Neural crest cell (in vitro differentiated cells): ENCODE data around the gene PMFBP1. TPM values are rescaled to one million over a fixed set of nuclear protein-coding genes. Genes with fewer than 3 reads are reported as not detected.

ENCODE experiments used
- DNase-seq: peaks from one replicate; pipeline ENCODE4 v3.0.0; 2021; ENCODE audit warnings: low read depth, mixed read lengths, low spot score
- H3K27ac Mint-ChIP-seq: one replicate; pipeline ENCODE4 v1.8.0; 2021; ENCODE audit warnings: mild to moderate bottlenecking, mixed read lengths; ENCODE audit not compliant: unreplicated experiment
- H3K27me3 Mint-ChIP-seq: 2 replicates; pipeline ENCODE4 v1.8.0; 2021; ENCODE audit warnings: low read depth, mild to moderate bottlenecking, mixed read lengths
- H3K36me3 Mint-ChIP-seq: 2 replicates; pipeline ENCODE4 v1.8.0; 2021; ENCODE audit warnings: low read depth, mild to moderate bottlenecking, mixed read lengths
- H3K4me1 Mint-ChIP-seq: 2 replicates; pipeline ENCODE4 v1.8.0; 2021; ENCODE audit warnings: mixed read lengths
- H3K4me3 Mint-ChIP-seq: one replicate; pipeline ENCODE4 v1.8.0; 2021; ENCODE audit warnings: mild to moderate bottlenecking, mixed read lengths
- H3K9me3 Mint-ChIP-seq: 2 replicates; pipeline ENCODE4 v1.8.0; 2021; ENCODE audit warnings: mixed read lengths
- total RNA-seq: library from RNA; stranded (reverse); gene quantifications from 2 replicates; pipeline ENCODE4 v1.2.1, GENCODE V29; 2021
- TF ChIP-seq, protein P1 (sequence below): fragments of 200-600 bp; sonication (generic); conservative IDR thresholded peaks from 2 replicates; pipeline ENCODE4 v1.5.0; 2021; ENCODE audit warnings: antibody characterized with exemption, mild to moderate bottlenecking

The PMFBP1 gene
- total RNA-seq, 1 donor from 2014 or later: 4.0 TPM

DNA sequence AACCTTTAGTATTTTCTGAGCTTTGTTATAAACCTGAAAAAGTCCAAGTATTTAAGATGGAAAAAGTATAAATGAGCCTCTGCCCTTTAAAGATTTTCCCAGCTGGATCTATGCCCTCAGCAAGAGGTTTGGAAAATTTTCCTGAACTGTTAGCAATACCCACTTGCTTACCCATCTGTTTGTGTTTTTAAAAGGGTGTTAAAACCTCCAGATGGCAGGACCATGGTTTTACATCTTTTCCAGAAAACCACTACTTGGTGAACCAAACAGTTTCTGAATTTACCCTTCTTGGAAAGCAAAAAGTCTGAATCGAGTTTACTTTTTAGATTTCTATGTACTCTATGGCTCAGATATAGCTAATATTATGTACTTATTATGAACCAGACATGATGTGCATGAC lies 719 bp downstream of the PMFBP1 start:
- peaks cover 3% of the 10 kb centered on the region for H3K9me3 Mint-ChIP-seq
- H3K36me3 Mint-ChIP-seq: no peaks in the 10 kb centered on the region
- H3K27me3 Mint-ChIP-seq: no peaks in the 10 kb centered on the region
- DNase-seq: no peak
- no peak overlapping the region for H3K4me3 Mint-ChIP-seq
- no peak overlapping the region for H3K27ac Mint-ChIP-seq
- peaks cover 3% of the 10 kb centered on the region for H3K4me1 Mint-ChIP-seq
- TF ChIP-seq, protein P1, sequence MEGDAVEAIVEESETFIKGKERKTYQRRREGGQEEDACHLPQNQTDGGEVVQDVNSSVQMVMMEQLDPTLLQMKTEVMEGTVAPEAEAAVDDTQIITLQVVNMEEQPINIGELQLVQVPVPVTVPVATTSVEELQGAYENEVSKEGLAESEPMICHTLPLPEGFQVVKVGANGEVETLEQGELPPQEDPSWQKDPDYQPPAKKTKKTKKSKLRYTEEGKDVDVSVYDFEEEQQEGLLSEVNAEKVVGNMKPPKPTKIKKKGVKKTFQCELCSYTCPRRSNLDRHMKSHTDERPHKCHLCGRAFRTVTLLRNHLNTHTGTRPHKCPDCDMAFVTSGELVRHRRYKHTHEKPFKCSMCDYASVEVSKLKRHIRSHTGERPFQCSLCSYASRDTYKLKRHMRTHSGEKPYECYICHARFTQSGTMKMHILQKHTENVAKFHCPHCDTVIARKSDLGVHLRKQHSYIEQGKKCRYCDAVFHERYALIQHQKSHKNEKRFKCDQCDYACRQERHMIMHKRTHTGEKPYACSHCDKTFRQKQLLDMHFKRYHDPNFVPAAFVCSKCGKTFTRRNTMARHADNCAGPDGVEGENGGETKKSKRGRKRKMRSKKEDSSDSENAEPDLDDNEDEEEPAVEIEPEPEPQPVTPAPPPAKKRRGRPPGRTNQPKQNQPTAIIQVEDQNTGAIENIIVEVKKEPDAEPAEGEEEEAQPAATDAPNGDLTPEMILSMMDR: no peak

DNA sequence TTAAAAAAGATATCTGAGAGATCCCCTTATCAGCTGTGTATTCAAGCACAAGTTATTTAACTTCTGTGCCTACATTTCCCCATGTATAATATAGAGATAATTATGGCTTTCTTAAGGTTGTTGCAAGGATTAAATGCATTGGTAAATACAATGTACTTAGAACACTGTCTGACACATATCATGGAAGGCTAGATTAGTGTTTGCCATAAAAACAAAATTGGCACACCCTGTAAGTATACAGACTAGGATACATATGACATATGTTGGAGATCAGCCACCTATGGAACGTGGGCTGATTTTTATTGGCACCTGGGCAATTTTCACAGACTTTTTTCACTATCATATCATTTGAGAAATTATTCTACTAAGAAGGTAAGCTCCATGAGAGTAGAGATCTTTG lies 2.2 kb downstream of the PMFBP1 start:
- no peak for DNase-seq
- no peak overlapping the region for H3K4me3 Mint-ChIP-seq
- H3K27me3 Mint-ChIP-seq: no peaks in the 10 kb centered on the region
- H3K9me3 Mint-ChIP-seq: no peaks in the 10 kb centered on the region
- peaks cover 3% of the 10 kb centered on the region for H3K4me1 Mint-ChIP-seq
- no peaks in the 10 kb centered on the region for H3K36me3 Mint-ChIP-seq
- TF ChIP-seq, protein P1: no peak
- no peak overlapping the region for H3K27ac Mint-ChIP-seq

DNA sequence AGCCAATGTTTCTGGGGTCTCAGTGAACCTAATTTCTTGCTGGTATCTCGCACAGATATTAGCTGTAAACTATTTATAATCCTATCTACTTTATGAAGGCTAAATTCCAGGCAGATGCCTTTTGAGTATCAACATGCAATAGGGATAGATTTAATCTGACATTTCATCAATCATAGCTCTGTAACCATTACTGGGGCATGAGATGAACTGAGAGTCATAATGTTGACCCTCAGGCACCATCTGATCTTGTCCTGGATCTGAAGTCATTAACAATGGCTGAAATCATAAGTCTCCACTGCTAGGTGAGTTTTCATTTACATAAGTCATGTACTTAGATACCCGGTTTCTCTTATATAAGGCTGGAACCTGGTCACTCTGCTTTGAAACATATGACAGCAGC lies 3.6 kb downstream of the PMFBP1 start:
- H3K36me3 Mint-ChIP-seq: peaks cover 2% of the 10 kb centered on the region
- H3K27me3 Mint-ChIP-seq: no peaks in the 10 kb centered on the region
- TF ChIP-seq, protein P1: no peak
- no peak for DNase-seq
- H3K4me1 Mint-ChIP-seq: peaks cover 3% of the 10 kb centered on the region
- no peak overlapping the region for H3K4me3 Mint-ChIP-seq
- peaks cover 2% of the 10 kb centered on the region for H3K9me3 Mint-ChIP-seq
- no peak overlapping the region for H3K27ac Mint-ChIP-seq

GRCh38 chr16:72166954-72167561 lies 4.9 kb downstream of the PMFBP1 start:
- DNase-seq: no peak
- H3K9me3 Mint-ChIP-seq: peaks cover 3% of the 10 kb centered on the region
- no peak overlapping the region for H3K4me3 Mint-ChIP-seq
- no peak overlapping the region for H3K27ac Mint-ChIP-seq
- H3K36me3 Mint-ChIP-seq: peaks cover 4% of the 10 kb centered on the region
- TF ChIP-seq, protein P1: no peak
- H3K4me1 Mint-ChIP-seq: no peaks in the 10 kb centered on the region
- H3K27me3 Mint-ChIP-seq: no peaks in the 10 kb centered on the region

DNA sequence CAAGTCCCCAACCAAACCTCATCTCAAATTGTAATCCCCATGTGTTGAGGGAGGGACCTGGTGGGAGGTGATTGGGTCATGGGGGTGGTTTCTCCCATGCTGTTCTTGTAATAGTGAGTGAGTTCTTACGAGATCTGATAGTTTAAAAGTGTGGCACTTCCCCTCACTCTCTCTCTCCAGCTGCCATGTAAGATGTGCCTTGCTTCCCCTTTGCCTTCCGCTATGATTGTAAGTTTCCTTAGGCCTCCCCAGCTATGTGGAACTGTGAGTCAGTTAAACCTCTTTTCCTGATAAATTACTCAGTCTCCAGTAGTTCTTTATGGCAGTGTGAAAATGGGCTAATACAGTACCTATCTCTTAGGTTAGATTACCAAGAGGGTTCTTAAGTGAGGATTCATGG lies 5.8 kb downstream of the PMFBP1 start:
- TF ChIP-seq, protein P1: no peak
- H3K9me3 Mint-ChIP-seq: peaks cover 3% of the 10 kb centered on the region
- DNase-seq: no peak

More for the DNA sequence above, 5.8 kb downstream of the PMFBP1 start:
- H3K4me1 Mint-ChIP-seq: no peaks in the 10 kb centered on the region
- H3K27ac Mint-ChIP-seq: no peak overlapping the region
- H3K27me3 Mint-ChIP-seq: no peaks in the 10 kb centered on the region
- H3K36me3 Mint-ChIP-seq: peaks cover 4% of the 10 kb centered on the region
- no peak overlapping the region for H3K4me3 Mint-ChIP-seq
